Limb (tissue), 2 donors: ENCODE data around the gene PIGP.
"Not testable (repeated sequence)": the region's sequence is repeated elsewhere in the genome, so short reads cannot be mapped to it uniquely, and the experiment has no call there.

Experiments used
- DNase-seq, 2 donors: peaks; one replicate each; pipeline ENCODE4 v3.0.0-alpha.2; 2016; ENCODE audit errors: extremely low spot score in 2 of 2

Gene PIGP

DNA sequence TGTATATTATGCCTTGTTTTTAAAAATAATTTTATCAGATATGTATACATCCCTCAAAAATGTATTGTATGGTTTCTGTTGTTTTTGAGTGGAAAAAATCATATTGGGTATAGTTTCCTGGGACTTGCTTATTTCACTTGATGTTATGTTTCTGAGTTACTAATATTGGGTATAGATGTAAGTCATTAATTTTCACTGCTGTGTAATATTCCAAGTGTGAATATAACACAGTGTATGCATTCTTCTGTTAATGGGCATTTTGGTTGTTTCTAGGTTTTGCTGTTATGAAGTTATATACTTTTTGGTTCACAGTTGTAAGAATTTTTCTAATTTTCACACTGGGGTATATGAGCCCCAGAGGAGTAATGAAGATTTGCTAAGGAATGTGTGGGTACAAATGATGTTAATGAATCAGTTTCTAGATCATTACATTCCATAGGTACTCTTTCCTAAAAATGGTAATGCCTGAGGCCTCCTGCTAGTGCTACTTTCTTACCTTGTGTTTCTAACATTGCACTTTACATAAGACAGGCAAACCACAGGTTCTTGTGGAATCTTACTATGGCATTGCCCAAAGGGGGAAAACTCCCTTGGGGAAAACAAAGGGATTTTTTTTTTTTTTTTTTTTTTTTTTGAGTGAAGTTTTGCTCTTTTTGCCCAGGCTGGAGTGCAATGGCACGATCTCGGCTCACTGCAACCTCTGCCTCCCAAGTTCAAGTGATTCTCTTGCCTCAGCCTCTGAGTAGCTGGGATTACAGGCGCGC is 3.4 kb upstream of the PIGP start:
- DNase-seq, result no peak

DNA sequence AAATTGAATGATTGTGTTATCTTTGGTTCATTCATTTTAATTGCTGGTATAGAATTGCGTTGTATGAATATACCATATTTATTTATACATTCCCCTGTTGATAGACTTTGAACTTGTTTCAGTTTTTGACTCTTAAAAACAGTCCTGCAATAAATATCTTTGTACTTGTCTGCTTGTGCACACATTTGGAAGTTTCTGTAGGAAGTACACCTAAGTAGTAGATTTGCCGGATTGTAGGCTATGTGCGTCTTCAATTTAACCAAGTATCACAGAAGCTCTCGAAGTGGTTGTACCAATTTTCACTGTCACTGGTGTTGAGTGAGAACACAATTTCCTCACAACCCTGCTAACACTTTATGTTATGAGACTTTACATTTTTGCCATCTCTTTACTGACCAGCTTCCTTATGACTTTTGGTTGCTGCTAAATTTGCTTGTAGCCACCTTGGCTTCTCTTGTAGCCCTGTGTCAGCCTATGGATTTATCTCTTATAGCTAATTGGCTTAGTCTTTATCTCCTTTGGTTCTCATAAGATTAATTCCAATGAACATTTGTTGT is 2.4 kb upstream of the PIGP start:
- DNase-seq, result no peak

DNA sequence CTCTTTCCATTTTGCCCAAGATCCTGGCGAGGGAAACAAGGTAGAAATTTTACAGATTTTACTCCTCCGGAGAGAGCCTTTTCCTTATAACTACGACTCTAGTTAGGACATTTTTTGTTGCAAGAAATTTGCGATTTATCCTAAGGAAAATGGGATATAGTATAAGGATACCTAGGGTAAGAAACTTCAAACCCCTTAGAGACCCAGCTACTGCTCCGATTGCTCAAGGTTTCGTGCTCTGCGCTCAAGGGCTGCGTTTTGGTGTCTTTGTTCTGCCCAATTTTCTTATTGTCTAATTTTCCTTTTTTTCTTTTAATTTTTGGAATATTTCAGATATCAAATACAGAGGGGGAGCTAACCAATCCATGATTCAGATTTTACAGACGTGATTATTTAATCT is 1.7 kb upstream of the PIGP start:
- no peak for DNase-seq

DNA sequence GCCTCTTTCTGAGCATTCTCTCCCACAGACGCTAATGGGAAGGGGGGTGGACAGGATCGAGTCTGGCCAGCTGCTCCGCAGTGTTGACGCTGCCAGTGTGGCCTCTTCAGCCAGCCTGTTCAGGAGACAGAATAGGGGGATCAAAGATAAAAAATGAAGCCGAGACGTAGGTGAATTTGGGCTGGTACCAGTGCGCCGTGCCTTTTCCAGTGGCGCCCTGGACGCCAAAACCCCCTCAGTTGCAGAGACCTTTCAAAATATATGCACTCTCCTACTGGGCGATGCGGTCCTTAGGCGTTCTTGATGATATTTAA is 1.3 kb upstream of the PIGP start:
- DNase-seq, result no peak

DNA sequence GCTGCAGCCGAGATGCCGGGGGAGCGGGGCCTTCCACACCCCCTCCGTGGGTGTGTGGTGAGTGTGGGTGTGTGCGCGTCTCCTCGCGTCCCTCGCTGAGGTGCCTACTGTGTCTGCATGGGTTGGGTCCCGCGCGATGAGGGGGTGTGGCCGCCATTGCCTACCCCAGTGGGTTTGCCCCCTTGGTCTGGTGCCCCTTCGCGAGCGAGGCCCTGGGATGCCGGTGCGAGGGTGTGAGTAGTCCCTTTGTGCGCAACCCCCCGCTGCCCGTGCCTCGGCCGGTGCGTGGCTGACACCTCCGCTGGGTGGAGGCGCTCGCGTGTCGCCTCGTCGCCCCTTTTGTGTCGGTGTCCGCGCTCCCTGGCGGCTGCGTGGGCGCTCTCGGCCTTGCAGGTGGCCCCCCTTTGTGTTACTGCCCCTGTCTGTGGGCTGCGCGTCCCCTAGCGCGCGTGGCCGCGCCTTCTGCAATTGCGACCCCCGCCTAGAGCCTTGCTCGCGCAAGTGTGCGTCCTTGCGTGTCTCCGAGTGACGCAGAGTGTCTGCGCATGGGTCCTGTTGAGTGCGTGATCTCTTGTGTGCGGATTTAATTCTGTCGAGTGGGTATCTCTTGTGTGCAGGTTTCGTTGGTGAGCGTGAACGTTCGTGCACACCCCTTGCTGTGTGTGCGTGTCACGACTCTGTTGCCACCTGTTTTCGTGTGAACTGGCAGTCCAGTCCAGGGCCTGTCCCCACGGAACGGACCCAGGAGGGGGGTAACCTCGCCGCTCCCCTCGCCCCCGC is 736 bp upstream of the PIGP start:
- peak; percentile 56 to 83 for DNase-seq

DNA sequence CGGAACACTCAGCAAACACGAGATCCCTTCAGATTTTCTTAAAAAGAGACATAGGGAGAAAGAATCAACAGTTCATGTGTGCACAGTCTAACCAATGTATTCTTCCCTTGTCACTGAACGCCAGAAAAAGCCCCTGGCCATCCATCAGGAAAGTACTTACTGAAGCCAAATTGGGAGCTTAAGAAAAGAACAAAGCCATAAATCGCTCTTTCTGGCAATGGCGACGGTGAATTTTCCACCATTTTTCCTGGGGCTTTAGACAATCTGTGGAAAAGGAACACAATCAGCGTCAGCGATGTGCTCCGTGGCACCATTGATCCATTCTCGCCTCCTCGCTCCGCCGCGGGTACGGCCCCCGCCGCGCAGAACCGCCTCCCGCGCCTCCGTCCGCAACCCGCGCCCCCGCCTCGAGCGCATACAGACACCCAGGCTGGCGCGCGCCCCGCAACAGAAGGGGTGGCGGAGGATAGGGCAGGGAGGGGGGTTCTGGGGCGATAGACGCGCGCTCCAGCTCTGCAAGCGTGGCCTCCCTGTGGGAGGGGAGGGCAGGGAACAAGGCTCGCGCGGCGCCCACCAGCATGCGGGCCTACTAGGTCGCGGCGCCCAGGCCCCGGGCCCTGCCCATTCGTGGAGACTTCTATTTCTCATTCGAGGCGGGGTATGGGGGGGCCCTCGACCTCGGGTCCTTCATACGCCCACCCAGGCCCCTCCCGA is 440 bp downstream of the PIGP start:
- DNase-seq, result peak; percentile 86 to 94

DNA sequence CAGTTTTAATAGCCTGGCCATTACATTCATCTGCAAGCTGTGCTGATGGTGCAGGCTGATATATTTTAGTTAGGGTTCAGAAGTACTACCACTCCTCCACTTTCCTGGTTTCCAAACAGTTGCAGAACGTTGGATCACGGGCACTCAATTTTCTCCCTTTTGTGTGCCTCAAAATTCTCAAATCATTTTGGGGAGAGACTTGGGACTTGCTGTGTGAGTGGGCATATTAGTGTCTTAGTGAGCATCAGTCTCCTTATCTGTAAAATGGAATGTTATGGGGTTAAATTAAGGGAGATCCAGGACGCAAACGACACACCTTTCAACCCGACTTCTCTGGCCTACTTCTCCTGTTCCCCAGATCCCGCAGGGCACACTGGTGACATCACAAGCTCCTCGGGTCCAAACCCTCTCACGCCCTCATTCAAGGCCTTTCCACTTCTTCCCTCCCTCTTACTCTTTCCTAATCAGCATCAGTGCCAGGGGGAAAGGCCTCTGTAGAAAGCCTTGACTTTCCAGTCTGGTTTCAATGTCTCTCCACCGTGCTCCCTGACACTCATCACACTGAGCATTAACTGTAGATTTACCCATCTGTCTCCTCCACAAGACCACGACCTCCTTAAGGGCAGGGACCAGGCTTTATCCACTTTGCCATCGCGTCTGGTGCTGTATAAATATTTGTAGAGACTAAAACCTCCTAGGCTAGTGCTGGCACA is 1.2 kb downstream of the PIGP start:
- DNase-seq, result peak; percentile 40 to 60

DNA sequence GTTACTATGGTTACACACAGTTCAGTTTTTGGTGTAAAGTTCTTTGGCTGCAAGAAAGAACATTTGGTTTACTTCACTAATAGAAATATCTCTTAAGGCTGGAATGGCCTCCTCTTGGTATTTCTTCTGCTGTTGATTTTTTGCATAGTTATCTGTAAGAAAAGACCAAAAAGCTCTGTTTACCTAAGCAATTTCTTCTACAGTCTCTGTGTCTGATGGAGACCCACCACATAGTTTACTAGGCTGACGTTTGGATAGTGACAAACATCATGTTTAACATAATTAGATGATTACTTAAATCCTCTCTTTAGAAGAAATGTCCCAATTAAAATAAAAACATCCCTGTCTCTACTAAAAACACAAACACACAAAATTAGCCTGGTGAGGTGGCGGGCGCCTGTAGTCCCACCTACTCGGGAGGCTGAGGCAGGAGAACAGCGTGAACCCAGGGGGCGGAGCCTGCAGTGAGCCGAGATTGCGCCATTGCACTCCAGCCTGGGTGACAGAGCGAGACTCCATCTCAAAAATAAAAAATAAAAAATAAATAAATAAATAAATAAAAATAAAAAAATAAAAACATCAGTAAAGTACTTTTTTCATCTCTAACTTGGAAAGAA is 7.2 kb downstream of the PIGP start:
- no peak for DNase-seq

DNA sequence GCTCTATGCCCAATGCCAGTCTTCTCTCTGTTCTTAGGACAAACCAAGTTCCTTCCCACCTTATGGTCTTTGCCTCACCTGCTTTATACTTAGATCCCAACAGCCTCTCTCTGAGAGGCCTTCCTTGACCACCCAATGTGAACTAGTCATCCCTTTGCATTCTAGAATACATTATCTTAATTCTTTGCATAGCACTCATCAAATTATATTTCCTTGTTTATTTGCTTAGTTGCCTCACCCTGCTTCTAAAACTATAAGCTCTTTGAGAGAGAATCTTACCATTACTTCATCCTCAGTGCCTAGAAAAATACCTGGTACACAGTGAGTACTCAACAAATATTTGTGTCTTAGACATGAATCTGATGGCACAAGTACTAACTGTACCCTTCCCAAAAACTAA is 8.0 kb downstream of the PIGP start:
- DNase-seq, result no peak

DNA sequence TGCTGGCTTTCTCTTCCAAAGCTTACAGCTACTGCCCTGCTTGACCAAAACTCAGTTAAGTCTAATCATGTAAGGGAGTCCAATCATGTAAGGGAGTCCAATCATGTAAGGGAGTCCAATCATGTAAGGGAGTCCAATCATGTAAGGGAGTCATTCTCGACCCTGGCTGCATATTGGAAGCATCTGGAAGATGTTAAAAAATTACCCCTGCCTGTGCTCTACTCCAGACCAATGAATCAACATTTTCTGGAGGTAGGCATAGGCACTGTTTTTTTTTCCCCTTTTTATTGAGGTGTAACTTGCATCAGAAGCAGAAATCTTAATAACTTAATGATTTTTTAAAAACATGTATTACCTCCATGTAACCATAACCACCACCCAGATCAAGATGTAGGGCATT is 9.4 kb downstream of the PIGP start:
- DNase-seq, result no peak

DNA sequence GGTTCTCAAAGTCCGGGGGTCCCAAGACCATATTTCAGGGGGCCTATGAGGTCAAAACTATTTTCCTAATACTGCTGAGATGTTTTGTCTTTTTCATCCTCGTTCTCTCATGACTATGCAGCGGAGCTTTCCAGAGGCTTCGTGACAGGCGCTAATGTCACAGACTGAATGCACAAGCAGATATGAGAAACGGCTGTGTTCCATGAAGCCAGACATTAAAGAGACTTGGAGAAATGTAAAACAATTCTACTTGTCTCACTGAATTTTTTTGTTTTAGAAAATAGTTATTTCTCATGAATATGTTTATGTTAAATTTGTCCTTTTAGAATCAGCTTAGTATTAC is 10.3 kb downstream of the PIGP start:
- DNase-seq, result no peak

DNA sequence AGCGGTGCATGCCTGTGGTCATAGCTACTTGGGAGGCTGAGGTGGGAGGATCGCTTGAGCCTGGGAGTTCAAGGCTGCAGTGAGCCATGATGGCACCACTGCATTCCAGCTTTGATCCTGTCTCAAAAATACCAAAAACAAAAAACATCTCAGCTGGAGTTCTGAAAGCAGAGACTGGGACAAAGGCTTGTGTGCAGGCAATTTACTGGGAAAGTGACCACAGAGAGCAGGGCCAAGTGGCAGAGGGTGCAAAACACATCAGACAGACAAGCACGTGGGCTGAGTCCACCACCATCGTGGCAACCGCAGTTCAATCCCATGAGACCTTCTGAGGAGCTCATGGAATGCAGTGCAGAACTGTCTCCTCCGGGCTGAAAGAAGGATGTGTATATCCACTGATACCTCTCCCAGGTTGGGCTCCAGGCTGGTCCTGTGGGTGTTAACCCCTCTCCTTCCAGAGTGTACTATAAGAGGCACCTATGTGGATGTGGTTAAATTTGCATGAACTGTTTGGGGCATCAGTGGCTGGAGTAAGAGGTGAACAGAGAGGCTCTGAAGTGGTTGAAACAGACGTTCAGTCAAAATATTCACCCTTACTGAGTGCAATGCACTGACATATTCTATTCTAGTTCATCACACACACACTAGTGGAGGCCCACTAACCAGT is 10.8 kb downstream of the PIGP start:
- no peak for DNase-seq

DNA sequence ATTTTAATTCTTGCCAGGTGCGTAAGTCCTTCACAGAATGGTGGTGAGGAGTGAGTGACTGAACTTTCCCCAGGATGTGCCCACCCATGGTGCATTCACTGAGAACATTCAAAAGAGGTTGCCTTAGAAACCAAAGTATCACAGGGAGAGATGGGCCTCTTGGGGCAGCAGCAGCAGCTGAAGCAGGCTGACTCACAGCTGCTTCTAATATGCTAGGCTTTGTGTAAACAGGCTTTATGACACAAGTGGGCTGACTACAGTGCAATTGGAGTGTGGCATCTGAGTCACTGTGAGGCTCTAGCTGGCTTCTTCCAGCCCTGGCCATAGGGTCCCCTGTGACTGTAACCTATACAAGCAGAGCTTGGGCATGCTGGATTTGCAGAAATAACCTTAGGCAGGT is 12.6 kb downstream of the PIGP start:
- DNase-seq, result peak; percentile 77 to 78

DNA sequence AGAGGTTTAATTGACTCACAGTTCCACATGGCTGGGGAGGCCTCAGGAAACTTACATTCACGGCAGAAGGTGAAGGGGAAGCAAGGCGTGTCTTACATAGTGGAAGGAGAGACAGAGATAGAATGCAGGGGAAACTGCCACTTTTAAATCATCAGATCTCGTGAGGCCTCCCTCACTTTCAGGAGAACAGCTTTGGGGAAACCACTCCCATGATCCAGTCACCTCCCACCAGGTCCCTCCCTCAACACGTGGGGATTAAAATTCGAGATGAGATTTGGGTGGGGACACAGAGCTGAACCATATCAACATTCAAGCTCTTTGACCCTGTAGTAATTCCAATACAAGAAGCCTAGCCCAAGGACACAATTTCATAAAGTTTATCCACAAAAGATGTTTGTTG is 13.7 kb downstream of the PIGP start:
- DNase-seq, result no peak

DNA sequence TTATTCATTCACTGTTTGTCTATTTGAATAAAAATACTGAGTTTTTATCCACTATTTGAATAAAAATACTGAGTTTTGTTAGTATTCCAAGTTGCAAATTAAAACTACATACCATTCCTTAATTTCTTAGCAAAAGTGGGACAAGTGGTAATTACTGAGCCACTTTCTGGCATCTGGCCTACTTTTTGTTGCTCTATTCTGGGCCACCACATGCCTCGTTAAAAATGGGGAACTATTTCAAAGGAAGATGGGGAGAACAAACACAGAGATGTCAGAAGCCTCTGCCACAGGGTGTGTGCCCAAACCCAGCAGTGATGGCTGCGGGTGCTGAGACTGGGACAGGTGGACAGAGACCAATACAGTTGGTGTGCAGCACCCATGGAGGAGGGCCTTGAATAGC is 14.6 kb downstream of the PIGP start:
- no peak for DNase-seq

DNA sequence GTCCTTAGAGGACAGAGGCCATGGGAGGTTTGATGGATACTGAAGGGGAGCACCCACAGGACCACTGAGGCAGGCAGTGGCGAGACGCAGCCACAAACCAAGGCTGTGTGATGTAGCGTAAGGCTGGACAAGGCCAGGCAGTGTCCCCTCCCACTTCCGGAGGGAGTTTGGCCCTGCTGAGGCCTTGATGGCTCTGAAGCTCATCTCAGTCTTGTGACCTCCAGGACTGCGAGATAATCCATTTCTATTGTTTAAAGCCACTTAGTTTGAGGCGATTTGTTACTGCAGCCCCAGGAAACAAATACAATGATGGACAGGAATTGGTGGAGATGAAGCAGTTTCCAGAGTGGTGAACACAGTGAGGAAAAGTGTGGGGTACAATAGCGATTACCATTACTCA is 15.3 kb downstream of the PIGP start:
- DNase-seq, result no peak

DNA sequence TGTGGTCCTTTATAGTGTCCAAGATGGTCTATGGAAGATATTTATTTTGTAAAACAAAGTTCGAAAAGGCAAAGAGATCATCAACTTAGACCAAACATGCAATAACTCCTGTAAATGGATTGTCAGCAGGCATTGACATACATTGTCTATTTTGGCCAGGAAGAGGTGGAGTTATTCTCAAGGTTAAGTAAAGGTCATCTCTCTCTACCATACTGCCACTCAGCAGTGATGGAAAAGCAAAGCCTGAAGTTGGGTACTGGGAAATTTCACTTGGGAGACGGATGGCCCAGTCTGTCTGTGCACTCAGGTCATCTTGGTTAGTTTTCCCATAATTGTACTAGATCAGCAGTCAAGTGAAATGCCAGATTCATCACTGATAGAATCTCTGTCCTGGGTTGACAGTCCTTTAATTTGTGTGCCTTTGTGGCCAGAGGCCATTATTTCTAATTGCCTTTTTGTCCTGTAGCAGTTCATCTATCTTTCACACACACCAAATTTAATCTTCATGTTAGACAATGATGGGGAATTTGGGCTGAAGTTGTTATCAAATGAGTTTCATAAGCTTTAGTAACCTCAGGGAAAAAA is 17.5 kb downstream of the PIGP start:
- DNase-seq, result no peak

DNA sequence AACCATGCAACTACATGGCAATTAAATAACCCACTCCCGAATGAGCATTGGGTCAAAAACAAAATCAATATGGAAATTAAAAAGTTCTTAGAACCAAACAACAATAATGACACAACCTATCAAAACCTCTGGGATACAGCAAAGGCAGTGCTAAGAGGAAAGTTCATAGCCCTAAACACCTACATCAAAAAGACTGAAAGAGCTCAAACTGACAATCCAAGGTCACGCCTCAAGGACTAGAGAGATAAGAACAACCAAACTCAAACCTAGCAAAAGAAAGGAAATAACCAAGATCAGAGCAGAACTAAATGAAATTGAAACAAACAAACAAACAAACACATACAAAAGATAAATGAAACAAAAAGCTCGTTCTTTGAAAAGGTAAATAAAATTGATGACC is 23.1 kb downstream of the PIGP start:
- not testable (repeated sequence) for DNase-seq

DNA sequence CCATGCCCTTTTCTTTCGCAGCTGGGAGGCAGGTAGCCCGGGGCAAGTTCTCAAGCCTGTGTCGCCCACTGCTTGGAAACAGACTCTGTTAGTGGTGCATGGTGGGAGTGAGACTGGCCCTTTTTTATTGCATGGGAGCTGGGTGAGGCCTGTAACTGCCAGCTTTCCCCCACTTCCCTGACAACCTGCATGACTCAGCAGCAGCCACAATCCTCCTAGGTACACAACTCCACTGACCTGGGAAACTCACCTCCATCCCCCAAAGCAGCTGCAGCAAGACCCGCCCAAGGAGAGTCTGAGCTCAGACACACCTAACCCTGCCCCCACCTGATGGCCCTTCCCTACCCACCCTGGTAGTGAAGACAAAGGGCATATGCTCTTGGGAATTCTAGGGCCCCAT is 25.8 kb downstream of the PIGP start:
- no peak for DNase-seq

DNA sequence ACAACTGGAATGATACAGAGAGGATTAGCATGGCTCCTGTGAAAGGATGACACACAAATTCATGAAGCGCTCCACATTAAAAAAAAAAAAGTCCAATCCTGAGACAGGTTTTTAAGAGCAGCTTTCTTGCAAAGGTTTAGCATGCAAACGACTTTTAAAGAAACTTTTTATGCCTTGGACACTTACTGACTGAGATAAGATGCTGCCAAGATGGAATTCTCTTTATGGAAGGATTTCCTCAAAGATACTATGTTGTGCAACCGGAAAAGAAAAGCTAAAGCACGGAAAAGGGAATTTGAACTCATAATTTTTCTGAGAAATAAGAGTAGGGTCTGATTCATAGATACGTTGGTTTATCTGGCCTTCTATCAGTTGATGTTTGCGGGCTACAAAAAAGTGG is 27.3 kb downstream of the PIGP start:
- no peak for DNase-seq
